ENCODE results near the gene VSIR. TPM values are rescaled to one million over a fixed set of nuclear protein-coding genes. Genes with fewer than 3 reads are reported as not detected.
A peak's percentile ranks its signal among the peaks of the same experiment; 100 is the strongest.

VSIR gene
- total RNA-seq, 1 donor from 2014 or later, result 19.5 TPM

GRCh38 chr10:71727738-71728737 is 45.3 kb downstream of the VSIR start:
- peak; percentile 90 for DNase-seq

DNA sequence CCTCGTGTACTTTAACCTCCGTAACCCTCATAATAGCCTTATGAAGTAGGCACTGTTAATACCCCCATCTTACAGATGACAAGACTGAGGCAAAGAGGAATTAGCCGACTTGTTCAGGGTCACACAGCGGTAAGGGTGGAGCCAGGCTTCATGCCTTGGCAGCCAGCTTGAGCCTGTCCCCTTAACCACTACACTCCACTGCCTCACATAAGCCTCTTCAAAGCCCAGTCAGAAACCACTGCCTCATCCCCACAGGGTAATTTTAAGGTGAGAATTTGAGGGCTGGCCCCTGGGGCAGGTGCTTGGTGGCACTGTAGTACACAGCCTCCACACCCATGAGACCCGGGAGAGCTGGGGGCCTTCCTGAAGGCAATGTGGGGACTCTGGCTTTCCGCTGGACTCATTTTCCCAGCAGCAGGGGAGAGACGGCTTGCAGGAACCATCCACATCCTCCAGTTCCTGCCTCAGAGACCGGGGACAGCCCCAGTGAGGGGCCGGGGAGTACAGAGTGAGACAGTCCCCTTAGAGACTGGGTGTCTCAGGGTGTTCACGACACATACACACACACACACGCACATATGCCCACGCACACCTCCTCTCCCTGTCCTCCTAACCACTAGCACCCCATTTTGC is 46.1 kb downstream of the VSIR start:
- no peak for DNase-seq

GRCh38 chr10:71726580-71727104 is 46.7 kb downstream of the VSIR start:
- DNase-seq, result no peak

- DNase-seq, result peak; percentile 22
These were observed 47.2 kb downstream of the VSIR start for GRCh38 chr10:71725998-71726579.

GRCh38 chr10:71725249-71725648 is 48.1 kb downstream of the VSIR start:
- no peak for DNase-seq

DNA sequence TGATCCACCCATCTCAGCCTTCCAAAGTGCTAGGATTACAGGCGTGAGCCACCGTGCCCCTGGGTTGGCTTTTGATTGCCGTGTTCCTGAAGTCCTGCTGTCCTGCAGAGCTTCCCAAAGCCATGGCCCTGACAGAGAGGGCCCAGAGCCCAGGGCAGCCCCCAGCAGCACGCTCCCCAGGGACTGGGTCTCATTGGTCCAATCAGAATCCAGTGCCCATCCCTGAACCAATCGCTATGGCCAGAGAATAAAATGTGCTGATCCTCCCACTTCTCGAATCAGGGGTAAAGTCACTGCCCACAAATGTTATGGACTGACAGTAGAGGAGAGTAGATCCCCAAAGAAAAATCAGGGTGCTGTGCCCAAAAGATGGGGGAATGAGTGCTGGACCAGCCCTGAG is 48.8 kb downstream of the VSIR start:
- DNase-seq, result no peak

GRCh38 chr10:71723311-71723710 is 50.0 kb downstream of the VSIR start:
- no peak for DNase-seq

GRCh38 chr10:71722849-71723248 is 50.5 kb downstream of the VSIR start:
- no peak for DNase-seq

DNA sequence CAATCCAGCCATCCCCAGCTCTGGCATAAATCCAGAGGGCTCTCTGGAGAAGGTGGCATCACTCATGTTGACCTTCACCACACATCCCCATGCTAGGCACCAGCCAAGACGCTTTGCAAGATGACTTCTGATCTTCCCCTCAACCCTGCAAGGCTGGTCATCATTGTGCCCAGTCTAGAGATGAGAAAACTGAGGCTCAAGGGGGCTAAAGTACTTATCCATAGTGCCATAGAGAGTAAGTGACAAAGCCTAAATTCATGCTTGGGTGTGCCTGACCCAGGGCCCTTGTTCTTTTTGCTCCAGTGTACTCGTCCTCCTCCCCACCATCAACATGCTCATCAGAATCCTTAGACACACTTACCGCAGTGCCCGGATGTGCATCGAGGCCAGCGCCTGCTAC is 52.0 kb downstream of the VSIR start:
- no peak for DNase-seq

- DNase-seq, result peak; percentile 43
These were observed 53.0 kb downstream of the VSIR start for GRCh38 chr10:71720288-71720687.

DNA sequence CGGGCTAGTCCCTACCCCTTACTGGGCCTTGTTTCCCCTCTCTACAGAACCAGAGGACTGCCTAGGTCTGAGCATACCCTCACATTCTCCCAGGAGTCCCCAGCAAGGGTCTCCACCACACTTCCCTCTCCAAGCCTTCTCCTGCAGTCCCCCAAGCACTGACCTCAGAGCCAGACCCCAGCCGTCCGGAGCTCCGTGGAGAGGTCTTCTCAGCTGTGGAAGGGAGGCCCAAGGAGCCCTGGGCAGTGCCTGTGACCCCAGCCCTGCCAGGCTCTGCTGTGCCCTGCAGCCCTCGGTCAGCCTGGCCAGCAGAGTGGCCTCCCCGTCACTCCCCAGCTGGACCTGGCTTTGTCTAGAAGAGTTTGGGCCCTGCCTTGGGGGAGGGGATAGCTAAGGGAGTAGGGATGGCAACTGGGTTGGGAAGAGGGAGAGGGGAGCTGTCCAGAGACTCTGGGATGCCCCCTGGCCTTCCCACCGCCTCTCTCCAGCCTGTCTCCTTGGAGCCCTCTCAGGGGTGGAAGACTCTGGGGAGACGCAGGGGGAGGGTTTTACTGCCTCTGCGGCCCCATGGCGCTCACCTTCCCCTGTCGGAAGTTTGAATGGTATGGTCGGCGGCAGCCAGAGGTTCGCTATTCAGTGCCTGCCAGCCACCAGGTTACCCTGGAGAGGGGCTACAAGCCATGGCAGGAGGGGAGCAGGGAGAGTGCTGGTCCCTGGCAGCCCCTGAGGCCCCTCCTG is 53.7 kb downstream of the VSIR start, which contains the start of gene C10orf105:
Gene C10orf105 (minus strand): TSS at position 315 of the 738 bp plus-strand sequence. CDS start 3,441 bp downstream, outside the sequence.
- no peak for DNase-seq

DNA sequence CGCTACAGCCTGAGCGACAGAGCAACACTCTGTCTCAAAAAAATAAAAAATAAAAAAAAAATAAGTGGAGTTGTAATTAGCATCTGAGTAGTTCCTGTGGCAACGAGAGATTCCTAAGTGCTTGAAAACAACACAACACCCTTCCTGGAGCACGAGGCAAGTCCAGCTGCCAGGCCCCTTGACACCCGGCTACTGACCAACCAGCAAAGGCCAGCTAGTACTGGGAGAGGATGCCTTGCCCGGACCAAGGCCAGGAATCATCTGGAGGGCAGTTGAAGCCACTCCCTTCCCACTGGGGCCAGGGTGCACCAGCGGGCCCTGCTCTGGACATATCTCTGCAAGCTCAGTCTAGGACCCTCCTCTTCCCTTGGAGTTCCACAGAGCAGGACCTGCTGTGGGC is 54.3 kb downstream of the VSIR start:
- no peak for DNase-seq

- DNase-seq, result peak; percentile 61
These were observed 55.1 kb downstream of the VSIR start for GRCh38 chr10:71718165-71718698.

DNA sequence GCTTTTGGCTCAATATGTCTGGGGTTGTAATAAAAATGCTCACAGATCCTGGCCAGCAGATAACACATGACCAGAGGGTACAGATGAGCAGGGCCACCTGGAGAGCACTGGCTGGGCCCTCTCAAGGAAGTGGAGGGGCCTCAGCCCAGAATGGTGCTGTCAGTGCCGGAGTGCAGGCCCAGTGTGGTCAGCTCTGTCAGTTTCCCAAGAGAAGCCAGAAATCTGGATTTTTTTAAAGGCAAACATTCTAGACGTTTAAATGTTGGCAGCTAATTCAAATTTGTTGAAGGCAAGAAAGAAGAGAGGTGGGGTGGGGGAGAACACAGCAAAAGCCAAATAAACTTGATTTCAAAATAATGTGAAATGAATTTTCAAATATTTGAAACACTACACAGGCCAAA is 55.8 kb downstream of the VSIR start:
- peak; percentile 43 for DNase-seq

- no peak for DNase-seq
These were observed 56.3 kb downstream of the VSIR start for GRCh38 chr10:71717056-71717455.

GRCh38 chr10:71716426-71716825 is 56.9 kb downstream of the VSIR start:
- DNase-seq, result peak; percentile 70

DNA sequence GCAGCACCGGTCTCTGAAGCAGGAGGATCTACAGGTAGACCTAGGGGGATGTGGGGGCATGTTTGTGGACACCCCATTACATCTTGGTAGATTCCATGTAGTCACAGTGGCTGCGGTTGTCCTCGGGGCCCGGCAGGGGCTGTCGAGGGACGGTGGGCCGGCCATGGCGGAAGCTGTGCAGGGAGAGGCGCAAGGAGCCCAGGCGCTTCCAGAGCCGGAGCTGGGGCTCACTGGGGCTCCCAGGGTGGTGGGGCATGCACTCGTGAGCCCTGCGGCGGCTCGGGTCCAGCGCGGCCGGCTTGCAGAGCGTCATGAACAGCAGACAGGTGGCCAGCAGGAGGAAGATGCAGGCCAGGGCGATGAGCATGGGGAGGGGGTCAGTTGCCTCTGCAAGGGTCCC is 57.5 kb downstream of the VSIR start:
- DNase-seq, result no peak

- no peak for DNase-seq
These were observed 58.3 kb downstream of the VSIR start for GRCh38 chr10:71715026-71715425.

GRCh38 chr10:71714592-71714991 is 58.7 kb downstream of the VSIR start:
- DNase-seq, result no peak

- no peak for DNase-seq
These were observed 59.3 kb downstream of the VSIR start for GRCh38 chr10:71714031-71714410.

GRCh38 chr10:71713135-71714030 is 59.9 kb downstream of the VSIR start:
- peak; percentile 87 for DNase-seq

All from tongue (tissue), 2 donors.